ENCODE results near the gene CST9.

CST9 gene

DNA sequence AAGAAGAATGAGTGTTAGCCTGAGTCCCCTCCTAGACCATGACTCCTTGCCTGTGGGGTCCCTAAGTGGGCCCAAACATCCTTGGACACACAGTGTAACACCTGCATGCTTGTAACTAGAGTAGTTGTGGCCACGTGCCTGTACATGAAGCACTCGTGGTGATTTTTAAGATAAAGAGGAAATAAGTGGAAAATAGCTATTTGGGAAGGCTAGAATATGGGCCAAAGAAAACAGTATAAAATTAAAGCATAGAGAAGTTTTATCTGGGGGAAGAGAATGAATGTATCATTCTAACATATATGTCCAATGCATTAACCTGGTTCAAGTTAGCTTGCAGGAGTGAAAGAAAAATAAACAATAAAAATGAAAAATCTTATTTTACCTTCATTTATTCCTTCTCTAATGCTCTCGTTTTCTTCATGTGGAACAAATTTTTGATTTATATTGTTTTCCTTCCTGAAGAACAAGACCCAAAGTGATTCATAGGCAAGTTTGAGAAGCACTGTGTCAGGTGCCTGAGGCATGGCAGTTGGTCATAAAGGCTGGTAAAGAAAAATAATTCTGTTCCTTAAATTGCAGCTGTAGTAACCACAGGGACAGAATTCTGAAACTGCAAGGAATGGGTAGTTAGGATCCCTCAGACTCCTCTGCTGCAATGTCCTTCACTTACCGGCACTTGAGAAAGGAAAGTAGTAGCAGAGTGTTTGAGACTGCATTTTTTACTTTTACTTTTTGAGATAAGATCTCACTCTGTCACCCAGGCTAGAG, 40.6 kb upstream of the CST9 start:
- H3K9ac ChIP-seq (ENCODE audit: low read length in 5 of 5), result no peak overlapping the region
- H3K27me3 ChIP-seq (ENCODE audit: control insufficient read depth in 5 of 5, insufficient read depth in 4 of 5, low read length in 5 of 5), result no peaks in the 10 kb centered on the region
- H3K27ac ChIP-seq (ENCODE audit: low read depth, low read length), result no peak overlapping the region
- H3K4me3 ChIP-seq (ENCODE audit: low read depth in 1 of 5, low read length in 5 of 5), result no peak overlapping the region
- no peaks in the 10 kb centered on the region for H3K9me3 ChIP-seq (ENCODE audit: control insufficient read depth in 5 of 5, low read length in 5 of 5)
- H3K4me1 ChIP-seq (ENCODE audit: control insufficient read depth in 5 of 5, insufficient read depth in 5 of 5, low read length in 5 of 5), result peaks cover 0 to 23% (median 17%) of the 10 kb centered on the region in 5 donors
- H3K36me3 ChIP-seq (ENCODE audit: control insufficient read depth in 5 of 5, insufficient read depth in 5 of 5, low read length in 5 of 5), result no peaks in the 10 kb centered on the region

DNA sequence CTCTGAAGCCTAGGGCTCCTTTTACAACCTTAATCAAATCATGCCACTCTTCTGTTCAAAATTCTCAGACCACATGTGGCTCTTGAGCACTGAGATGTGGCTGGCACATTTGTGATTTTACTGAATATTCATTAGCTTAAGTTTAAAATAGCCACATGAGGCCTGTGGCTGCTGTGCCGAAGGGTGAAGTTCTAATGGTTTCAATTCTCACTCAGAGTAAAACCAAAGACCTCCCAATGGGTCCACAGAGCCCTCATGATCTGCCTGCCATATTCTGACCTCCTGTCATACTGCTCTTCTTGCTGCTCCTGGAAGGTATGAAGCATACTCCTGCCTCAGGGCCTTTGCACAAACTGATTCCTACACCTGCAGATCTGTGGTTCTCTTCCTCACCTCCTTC, 39.9 kb upstream of the CST9 start:
- H3K9me3 ChIP-seq (ENCODE audit: control insufficient read depth in 5 of 5, low read length in 5 of 5), result no peaks in the 10 kb centered on the region
- no peak overlapping the region for H3K4me3 ChIP-seq (ENCODE audit: low read depth in 1 of 5, low read length in 5 of 5)
- no peaks in the 10 kb centered on the region for H3K36me3 ChIP-seq (ENCODE audit: control insufficient read depth in 5 of 5, insufficient read depth in 5 of 5, low read length in 5 of 5)
- H3K27me3 ChIP-seq (ENCODE audit: control insufficient read depth in 5 of 5, insufficient read depth in 4 of 5, low read length in 5 of 5), result no peaks in the 10 kb centered on the region
- H3K27ac ChIP-seq (ENCODE audit: low read depth, low read length), result no peak overlapping the region
- no peak overlapping the region for H3K9ac ChIP-seq (ENCODE audit: low read length in 5 of 5)
- peaks cover 0 to 28% (median 23%) of the 10 kb centered on the region in 5 donors for H3K4me1 ChIP-seq (ENCODE audit: control insufficient read depth in 5 of 5, insufficient read depth in 5 of 5, low read length in 5 of 5)

DNA sequence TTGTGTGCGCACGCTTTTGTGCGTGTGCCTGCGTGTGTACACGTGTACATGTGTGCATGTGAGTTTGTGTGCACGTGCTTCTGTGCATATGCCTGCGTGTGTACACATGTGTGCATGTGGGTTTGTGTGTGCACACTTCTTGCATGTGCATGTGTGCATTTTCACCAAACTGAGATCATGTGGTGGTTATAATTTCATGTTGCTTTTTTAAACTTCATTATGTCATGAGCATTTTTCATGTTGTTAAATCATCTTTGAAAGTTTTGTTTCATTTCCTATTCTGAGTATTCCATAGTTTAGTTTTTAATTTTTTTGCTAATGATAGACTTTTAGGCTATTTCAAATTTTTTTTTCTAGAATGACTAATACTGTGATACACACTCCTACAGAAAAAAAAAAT, 38.4 kb upstream of the CST9 start:
- H3K27ac ChIP-seq (ENCODE audit: low read depth, low read length), result no peak overlapping the region
- no peak overlapping the region for H3K4me3 ChIP-seq (ENCODE audit: low read depth in 1 of 5, low read length in 5 of 5)
- peaks cover 0 to 30% (median 23%) of the 10 kb centered on the region in 5 donors for H3K4me1 ChIP-seq (ENCODE audit: control insufficient read depth in 5 of 5, insufficient read depth in 5 of 5, low read length in 5 of 5)
- H3K27me3 ChIP-seq (ENCODE audit: control insufficient read depth in 5 of 5, insufficient read depth in 4 of 5, low read length in 5 of 5), result no peaks in the 10 kb centered on the region
- no peaks in the 10 kb centered on the region for H3K36me3 ChIP-seq (ENCODE audit: control insufficient read depth in 5 of 5, insufficient read depth in 5 of 5, low read length in 5 of 5)
- no peaks in the 10 kb centered on the region for H3K9me3 ChIP-seq (ENCODE audit: control insufficient read depth in 5 of 5, low read length in 5 of 5)
- H3K9ac ChIP-seq (ENCODE audit: low read length in 5 of 5), result no peak overlapping the region

DNA sequence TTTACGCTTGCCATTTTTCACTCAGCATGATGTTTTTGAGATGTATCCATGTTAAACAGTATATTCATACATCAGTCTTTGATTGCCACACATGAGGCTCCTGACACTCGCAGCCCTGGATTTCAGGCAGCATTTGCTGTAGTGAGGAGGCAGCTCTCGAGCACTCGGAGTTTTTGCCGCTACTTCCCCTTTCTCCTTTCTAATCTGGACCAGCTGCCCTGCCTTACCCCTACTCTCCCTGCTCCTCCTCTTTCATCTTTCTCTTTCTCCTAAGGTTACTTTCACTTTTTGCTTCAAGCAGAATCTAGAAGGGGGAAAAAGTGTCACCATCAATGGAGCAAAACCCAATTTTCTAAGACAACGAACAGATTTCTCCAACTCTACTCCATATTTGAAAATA, 37.9 kb upstream of the CST9 start:
- Histone ChIP-seq H3K9me3 (ENCODE audit: control insufficient read depth in 5 of 5, low read length in 5 of 5) (no peaks in the 10 kb centered on the region), H3K9ac (ENCODE audit: low read length in 5 of 5) (no peak overlapping the region), H3K4me3 (ENCODE audit: low read depth in 1 of 5, low read length in 5 of 5) (no peak overlapping the region), H3K4me1 (ENCODE audit: control insufficient read depth in 5 of 5, insufficient read depth in 5 of 5, low read length in 5 of 5) (peaks cover 0 to 30% (median 23%) of the 10 kb centered on the region in 5 donors), H3K36me3 (ENCODE audit: control insufficient read depth in 5 of 5, insufficient read depth in 5 of 5, low read length in 5 of 5) (no peaks in the 10 kb centered on the region), H3K27ac (ENCODE audit: low read depth, low read length) (no peak overlapping the region), H3K27me3 (ENCODE audit: control insufficient read depth in 5 of 5, insufficient read depth in 4 of 5, low read length in 5 of 5) (no peaks in the 10 kb centered on the region)

DNA sequence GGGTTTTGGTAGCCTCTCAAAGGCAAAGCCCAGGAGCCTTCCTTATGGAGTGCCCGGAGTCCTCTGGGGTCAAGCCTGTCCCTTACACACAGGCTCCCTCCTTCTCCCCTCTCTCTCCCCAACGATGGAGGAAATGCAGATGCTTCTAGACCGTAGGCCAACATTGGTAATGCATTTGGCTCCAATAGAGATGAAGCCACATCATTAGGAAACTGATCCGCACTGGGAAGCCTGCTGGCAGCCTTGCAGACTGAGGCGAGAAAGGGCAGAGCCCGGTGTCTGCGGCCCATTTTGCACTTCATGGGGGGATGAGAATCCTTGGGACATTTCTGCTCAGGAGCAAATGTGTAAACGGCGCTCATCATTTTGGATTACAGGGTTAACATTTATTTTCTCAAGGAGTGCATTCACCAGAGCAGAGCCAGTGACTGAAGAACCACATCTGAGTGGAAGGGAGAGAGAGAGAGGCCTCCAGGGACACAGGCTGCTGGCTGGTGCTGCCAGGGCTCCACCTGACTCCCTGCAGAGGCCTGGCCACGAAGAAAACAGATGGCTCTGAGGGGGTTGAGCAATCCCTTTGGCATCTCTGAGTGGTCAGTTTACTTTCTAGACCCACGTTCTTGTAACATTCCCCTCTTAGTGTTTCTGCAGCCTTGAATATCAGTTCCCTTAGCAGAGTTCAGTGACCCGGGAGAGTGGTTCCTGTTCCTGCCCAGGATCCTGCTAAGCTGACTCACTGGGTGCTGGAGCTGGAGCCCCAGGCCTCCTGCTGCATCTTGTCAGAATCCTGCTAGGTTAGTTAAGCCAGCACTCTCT, 36.4 kb upstream of the CST9 start:
- Histone ChIP-seq H3K4me3 (ENCODE audit: low read depth in 1 of 5, low read length in 5 of 5) (no peak overlapping the region), H3K36me3 (ENCODE audit: control insufficient read depth in 5 of 5, insufficient read depth in 5 of 5, low read length in 5 of 5) (no peaks in the 10 kb centered on the region), H3K9ac (ENCODE audit: low read length in 5 of 5) (peak overlapping the region in 1 of 5 donors; percentile 19), H3K27ac (ENCODE audit: low read depth, low read length) (no peak overlapping the region), H3K27me3 (ENCODE audit: control insufficient read depth in 5 of 5, insufficient read depth in 4 of 5, low read length in 5 of 5) (no peaks in the 10 kb centered on the region), H3K9me3 (ENCODE audit: control insufficient read depth in 5 of 5, low read length in 5 of 5) (no peaks in the 10 kb centered on the region), H3K4me1 (ENCODE audit: control insufficient read depth in 5 of 5, insufficient read depth in 5 of 5, low read length in 5 of 5) (peaks cover 0 to 32% (median 23%) of the 10 kb centered on the region in 5 donors)

DNA sequence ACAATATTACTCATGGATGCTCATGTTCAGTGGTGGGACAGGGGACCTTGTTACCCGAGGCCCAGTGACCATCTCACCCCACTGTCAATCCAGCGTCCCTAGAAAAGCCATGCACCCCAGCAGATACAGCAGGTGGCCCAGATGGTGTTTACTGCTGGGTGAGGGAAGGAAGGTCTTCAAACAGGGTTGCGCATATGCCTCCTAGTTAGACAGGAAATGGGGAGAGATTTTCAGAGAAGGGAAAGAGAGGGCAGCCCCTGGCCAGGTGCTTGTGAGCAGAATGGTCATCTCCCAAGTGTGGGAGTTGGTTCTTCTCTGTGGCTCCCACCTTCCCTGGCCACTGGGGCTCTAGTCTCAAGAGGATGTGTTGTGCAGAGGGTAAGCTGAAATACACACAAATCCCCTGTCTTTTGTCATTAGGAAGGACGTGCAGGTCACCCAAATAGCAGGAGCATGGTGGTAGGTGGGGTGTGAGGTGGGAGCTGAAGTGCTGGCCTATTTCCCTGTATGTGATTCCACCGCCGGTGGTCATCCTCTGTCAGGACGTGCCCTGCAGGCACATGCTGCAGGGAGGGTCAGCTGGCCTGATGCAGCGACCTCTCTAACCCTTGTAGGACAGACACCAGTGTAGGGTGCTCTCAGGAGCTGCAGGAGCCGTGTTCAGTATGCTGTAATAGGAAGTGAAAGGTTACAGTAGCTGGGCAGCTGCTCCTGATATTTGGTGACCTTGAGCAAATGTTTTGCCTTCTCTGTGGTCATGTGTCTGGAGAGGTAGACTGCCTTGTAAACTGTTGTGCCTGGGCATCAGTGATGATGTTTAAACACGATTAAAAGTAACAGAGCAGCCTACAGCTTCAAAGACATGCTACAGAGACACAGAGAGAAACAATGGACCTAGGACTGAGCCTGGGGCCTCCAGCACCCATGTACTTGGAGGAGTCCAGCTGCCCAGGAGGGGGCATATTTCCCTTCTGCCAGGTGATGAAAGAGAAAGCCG, 35.3 kb upstream of the CST9 start:
- peaks cover 6 to 42% (median 35%) of the 10 kb centered on the region in 5 donors for H3K4me1 ChIP-seq (ENCODE audit: control insufficient read depth in 5 of 5, insufficient read depth in 5 of 5, low read length in 5 of 5)
- H3K27me3 ChIP-seq (ENCODE audit: control insufficient read depth in 5 of 5, insufficient read depth in 4 of 5, low read length in 5 of 5), result no peaks in the 10 kb centered on the region
- H3K9me3 ChIP-seq (ENCODE audit: control insufficient read depth in 5 of 5, low read length in 5 of 5), result no peaks in the 10 kb centered on the region
- H3K27ac ChIP-seq (ENCODE audit: low read depth, low read length), result no peak overlapping the region
- H3K9ac ChIP-seq (ENCODE audit: low read length in 5 of 5), result no peak overlapping the region
- H3K4me3 ChIP-seq (ENCODE audit: low read depth in 1 of 5, low read length in 5 of 5), result no peak overlapping the region
- H3K36me3 ChIP-seq (ENCODE audit: control insufficient read depth in 5 of 5, insufficient read depth in 5 of 5, low read length in 5 of 5), result no peaks in the 10 kb centered on the region

DNA sequence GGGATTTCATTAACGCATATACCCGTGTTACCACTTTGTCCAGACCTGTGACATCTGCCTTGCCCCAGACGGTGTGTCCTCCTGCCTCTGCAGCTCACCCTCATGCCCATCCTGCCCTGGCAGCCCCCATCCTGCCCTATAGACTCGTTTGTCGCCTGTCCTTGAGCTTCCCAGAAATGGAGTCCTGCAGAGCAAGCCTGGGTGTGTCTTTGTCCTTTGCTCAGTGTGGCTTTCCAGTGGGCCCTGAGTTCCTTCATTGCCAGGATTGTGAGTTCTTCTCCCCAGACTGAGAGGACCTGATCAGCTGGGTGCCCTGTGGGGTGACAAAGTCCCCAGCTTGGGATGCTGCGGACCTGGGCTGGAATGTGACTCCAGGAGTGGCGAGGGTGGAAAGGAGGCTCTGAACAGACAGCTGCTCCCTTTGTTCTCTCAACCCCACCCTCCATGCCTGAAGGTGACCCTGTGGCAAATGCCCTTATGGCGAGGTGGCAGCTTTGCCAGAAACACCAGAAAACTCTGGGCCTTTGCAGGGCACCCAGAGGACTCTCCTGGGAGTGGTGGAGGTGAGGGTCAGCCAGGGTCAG, 34.4 kb upstream of the CST9 start:
- Histone ChIP-seq H3K27ac (ENCODE audit: low read depth, low read length) (no peak overlapping the region), H3K4me1 (ENCODE audit: control insufficient read depth in 5 of 5, insufficient read depth in 5 of 5, low read length in 5 of 5) (peaks cover 10 to 50% (median 44%) of the 10 kb centered on the region in 5 donors), H3K9ac (ENCODE audit: low read length in 5 of 5) (no peak overlapping the region), H3K4me3 (ENCODE audit: low read depth in 1 of 5, low read length in 5 of 5) (no peak overlapping the region), H3K36me3 (ENCODE audit: control insufficient read depth in 5 of 5, insufficient read depth in 5 of 5, low read length in 5 of 5) (peaks cover 0 to 2% (median under 1%) of the 10 kb centered on the region in 5 donors), H3K27me3 (ENCODE audit: control insufficient read depth in 5 of 5, insufficient read depth in 4 of 5, low read length in 5 of 5) (no peaks in the 10 kb centered on the region), H3K9me3 (ENCODE audit: control insufficient read depth in 5 of 5, low read length in 5 of 5) (no peaks in the 10 kb centered on the region)

DNA sequence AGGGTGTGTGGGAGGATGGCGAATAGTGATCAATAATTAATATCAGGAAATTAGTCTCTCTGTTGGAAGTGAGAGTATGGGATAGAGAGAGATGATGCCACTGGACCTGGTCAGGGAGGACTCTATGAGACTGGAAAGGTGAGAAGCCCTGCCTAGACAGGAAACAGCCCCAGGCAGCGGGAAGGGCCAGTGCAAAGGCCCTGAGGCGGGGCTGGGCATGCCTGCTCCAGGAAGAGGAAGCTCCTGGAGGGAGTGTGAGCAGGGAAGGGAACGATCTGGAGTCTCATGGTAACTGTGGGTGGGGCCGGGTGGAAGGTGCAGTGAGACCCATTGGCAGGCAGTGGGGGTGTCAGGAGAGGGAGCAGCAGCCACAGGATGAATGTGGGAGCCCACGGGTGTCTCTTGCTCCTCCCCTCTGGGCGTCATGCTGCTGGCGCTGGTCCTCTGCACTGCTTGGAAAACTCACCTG, 33.8 kb upstream of the CST9 start:
- Histone ChIP-seq H3K4me3 (ENCODE audit: low read depth in 1 of 5, low read length in 5 of 5) (no peak overlapping the region), H3K27ac (ENCODE audit: low read depth, low read length) (no peak overlapping the region), H3K9ac (ENCODE audit: low read length in 5 of 5) (no peak overlapping the region), H3K27me3 (ENCODE audit: control insufficient read depth in 5 of 5, insufficient read depth in 4 of 5, low read length in 5 of 5) (no peaks in the 10 kb centered on the region), H3K36me3 (ENCODE audit: control insufficient read depth in 5 of 5, insufficient read depth in 5 of 5, low read length in 5 of 5) (peaks cover 0 to 7% (median 5%) of the 10 kb centered on the region in 5 donors), H3K9me3 (ENCODE audit: control insufficient read depth in 5 of 5, low read length in 5 of 5) (no peaks in the 10 kb centered on the region), H3K4me1 (ENCODE audit: control insufficient read depth in 5 of 5, insufficient read depth in 5 of 5, low read length in 5 of 5) (peaks cover 14 to 56% (median 50%) of the 10 kb centered on the region in 5 donors)

DNA sequence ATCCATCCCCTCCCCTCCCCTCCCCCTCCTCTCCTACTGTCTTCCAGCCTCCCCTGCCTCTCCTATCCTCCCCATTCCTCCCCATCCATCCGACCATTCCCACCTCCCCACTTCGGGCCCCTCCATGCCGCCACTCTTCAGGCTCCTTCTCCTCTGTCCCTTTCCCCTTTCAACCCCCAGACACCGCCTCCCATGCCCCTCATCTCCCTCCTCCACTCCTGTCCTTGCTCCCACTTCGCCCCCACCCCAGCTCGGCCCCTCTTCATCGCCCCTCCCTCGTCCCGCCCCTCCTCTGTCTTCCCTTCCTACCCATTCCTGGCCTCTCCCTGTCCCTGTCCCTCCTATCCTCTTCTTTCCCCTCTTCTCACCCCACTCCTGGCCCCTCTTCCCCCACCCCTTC, 32.6 kb upstream of the CST9 start:
- no peak overlapping the region for H3K9ac ChIP-seq (ENCODE audit: low read length in 5 of 5)
- no peak overlapping the region for H3K27ac ChIP-seq (ENCODE audit: low read depth, low read length)
- H3K4me3 ChIP-seq (ENCODE audit: low read depth in 1 of 5, low read length in 5 of 5), result no peak overlapping the region
- H3K27me3 ChIP-seq (ENCODE audit: control insufficient read depth in 5 of 5, insufficient read depth in 4 of 5, low read length in 5 of 5), result no peaks in the 10 kb centered on the region
- H3K36me3 ChIP-seq (ENCODE audit: control insufficient read depth in 5 of 5, insufficient read depth in 5 of 5, low read length in 5 of 5), result peaks cover 0 to 20% (median 17%) of the 10 kb centered on the region in 5 donors
- H3K4me1 ChIP-seq (ENCODE audit: control insufficient read depth in 5 of 5, insufficient read depth in 5 of 5, low read length in 5 of 5), result peaks cover 14 to 66% (median 58%) of the 10 kb centered on the region in 5 donors
- no peaks in the 10 kb centered on the region for H3K9me3 ChIP-seq (ENCODE audit: control insufficient read depth in 5 of 5, low read length in 5 of 5)

All from subcutaneous abdominal adipose tissue (tissue), 5 donors.